ENCODE measurements around the gene ATP5ME. TPM values are rescaled to one million over a fixed set of nuclear protein-coding genes. Genes with fewer than 3 reads are reported as not detected.
"Not testable (repeated sequence)": the region's sequence is repeated elsewhere in the genome, so short reads cannot be mapped to it uniquely, and the experiment has no call there.

The ATP5ME gene
- total and polyA plus RNA-seq, 7 experiments from 2014 or later: 115 to 404 (median 125) TPM

GRCh38 chr4:636628-637159 is 37.4 kb downstream of the ATP5ME start:
- Histone ChIP-seq H3K9me3 (ENCODE audit: control insufficient read depth in 2 of 3, low read length in 3 of 3) (no peaks in the 10 kb centered on the region), H3K4me3 (ENCODE audit: low read length) (no peak overlapping the region), H3K36me3 (ENCODE audit: control insufficient read depth in 2 of 3, insufficient read depth in 3 of 3, low read length in 3 of 3) (no peaks in the 10 kb centered on the region), H3K27me3 (ENCODE audit: control insufficient read depth in 2 of 2, insufficient read depth in 2 of 2, low read length in 2 of 2) (peaks cover 0 to 3% of the 10 kb centered on the region in 2 donors), H3K27ac (ENCODE audit: low read depth, low read length) (no peak overlapping the region), H3K4me1 (ENCODE audit: control insufficient read depth in 2 of 2, insufficient read depth in 2 of 2, low read length in 2 of 2) (no peaks in the 10 kb centered on the region)
- Mint-ChIP-seq H3K27me3 (peaks cover 0 to 22% (median 15%) of the 10 kb centered on the region in 5 donors), H3K27ac (no peak overlapping the region), H3K36me3 (peaks cover 0 to 7% (median 0%) of the 10 kb centered on the region in 5 donors), H3K4me1 (no peaks in the 10 kb centered on the region), H3K4me3 (no peak overlapping the region), H3K9me3 (peaks cover 0 to 18% (median 4%) of the 10 kb centered on the region in 11 donors)
- no peak for DNase-seq
- ChIA-PET CTCF (no interaction called here), POLR2A (no interaction called here)
- intact Hi-C loops (cut with micrococcal nuclease): no loop called here
- ATAC-seq: no peak

- no peak for DNase-seq
- Histone ChIP-seq H3K4me1 (ENCODE audit: control insufficient read depth in 2 of 2, insufficient read depth in 2 of 2, low read length in 2 of 2) (no peaks in the 10 kb centered on the region), H3K27ac (ENCODE audit: low read depth, low read length) (no peak overlapping the region), H3K36me3 (ENCODE audit: control insufficient read depth in 2 of 3, insufficient read depth in 3 of 3, low read length in 3 of 3) (no peaks in the 10 kb centered on the region), H3K4me3 (ENCODE audit: low read length) (no peak overlapping the region), H3K9me3 (ENCODE audit: control insufficient read depth in 2 of 3, low read length in 3 of 3) (no peaks in the 10 kb centered on the region), H3K27me3 (ENCODE audit: control insufficient read depth in 2 of 2, insufficient read depth in 2 of 2, low read length in 2 of 2) (peaks cover 0 to 3% of the 10 kb centered on the region in 2 donors)
- peaks cover 0 to 21% (median 7%) of the 10 kb centered on the region in 11 donors for H3K9me3 Mint-ChIP-seq
- CTCF ChIA-PET: no interaction called here
- H3K27me3 Mint-ChIP-seq: peaks cover 0 to 22% (median 12%) of the 10 kb centered on the region in 5 donors
- peaks cover 0 to 4% (median 0%) of the 10 kb centered on the region in 5 donors for H3K36me3 Mint-ChIP-seq
- peak; percentile 26 for ATAC-seq
- POLR2A ChIA-PET: no interaction called here
- intact Hi-C loops (cut with micrococcal nuclease): no loop called here
- peaks cover 0 to under 1% (median 0%) of the 10 kb centered on the region in 7 donors for H3K4me1 Mint-ChIP-seq
- no peak overlapping the region for H3K27ac Mint-ChIP-seq
- no peak overlapping the region for H3K4me3 Mint-ChIP-seq
These were observed 38.0 kb downstream of the ATP5ME start for GRCh38 chr4:635851-636627.

GRCh38 chr4:635066-635835 is 38.8 kb downstream of the ATP5ME start:
- H3K27ac ChIP-seq (ENCODE audit: low read depth, low read length); intact Hi-C loops (cut with micrococcal nuclease); H3K4me1 ChIP-seq (ENCODE audit: control insufficient read depth in 2 of 2, insufficient read depth in 2 of 2, low read length in 2 of 2); CTCF ChIA-PET; H3K4me3 ChIP-seq (ENCODE audit: low read length); H3K27me3 ChIP-seq (ENCODE audit: control insufficient read depth in 2 of 2, insufficient read depth in 2 of 2, low read length in 2 of 2); DNase-seq; H3K27ac Mint-ChIP-seq; H3K4me1 Mint-ChIP-seq; H3K9me3 ChIP-seq (ENCODE audit: control insufficient read depth in 2 of 3, low read length in 3 of 3); POLR2A ChIA-PET; ATAC-seq; H3K36me3 ChIP-seq (ENCODE audit: control insufficient read depth in 2 of 3, insufficient read depth in 3 of 3, low read length in 3 of 3); H3K36me3 Mint-ChIP-seq; H3K4me3 Mint-ChIP-seq: not testable (repeated sequence)
- H3K27me3 Mint-ChIP-seq: peaks cover 0 to 22% (median 6%) of the 10 kb centered on the region in 5 donors
- H3K9me3 Mint-ChIP-seq: peaks cover 0 to 18% (median 5%) of the 10 kb centered on the region in 11 donors

- no peaks in the 10 kb centered on the region for H3K9me3 ChIP-seq (ENCODE audit: control insufficient read depth in 2 of 3, low read length in 3 of 3)
- H3K27ac ChIP-seq (ENCODE audit: low read depth, low read length): no peak overlapping the region
- H3K36me3 ChIP-seq (ENCODE audit: control insufficient read depth in 2 of 3, insufficient read depth in 3 of 3, low read length in 3 of 3): no peaks in the 10 kb centered on the region
- ATAC-seq (no peak), DNase-seq (no peak)
- Mint-ChIP-seq H3K4me3 (no peak overlapping the region), H3K27ac (no peak overlapping the region), H3K36me3 (peaks cover 0 to 4% (median 0%) of the 10 kb centered on the region in 5 donors), H3K4me1 (peaks cover 0 to 1% (median 0%) of the 10 kb centered on the region in 7 donors), H3K9me3 (peaks cover 0 to 18% (median 5%) of the 10 kb centered on the region in 11 donors), H3K27me3 (peaks cover 0 to 22% (median 6%) of the 10 kb centered on the region in 5 donors)
- no peak overlapping the region for H3K4me3 ChIP-seq (ENCODE audit: low read length)
- peaks cover 0 to 3% of the 10 kb centered on the region in 2 donors for H3K27me3 ChIP-seq (ENCODE audit: control insufficient read depth in 2 of 2, insufficient read depth in 2 of 2, low read length in 2 of 2)
- CTCF ChIA-PET: no interaction called here
- intact Hi-C loops (cut with micrococcal nuclease): no loop called here
- H3K4me1 ChIP-seq (ENCODE audit: control insufficient read depth in 2 of 2, insufficient read depth in 2 of 2, low read length in 2 of 2): no peaks in the 10 kb centered on the region
- POLR2A ChIA-PET: no interaction called here
These were observed 39.5 kb downstream of the ATP5ME start for GRCh38 chr4:634599-634985.

- intact Hi-C loops (cut with micrococcal nuclease): no loop called here
- Mint-ChIP-seq H3K36me3 (peaks cover 0 to 4% (median 0%) of the 10 kb centered on the region in 5 donors), H3K27me3 (peaks cover 0 to 22% (median 6%) of the 10 kb centered on the region in 5 donors), H3K27ac (no peak overlapping the region), H3K9me3 (peaks cover 0 to 18% (median 5%) of the 10 kb centered on the region in 11 donors), H3K4me1 (peaks cover 0 to 1% (median 0%) of the 10 kb centered on the region in 7 donors), H3K4me3 (no peak overlapping the region)
- POLR2A ChIA-PET: no interaction called here
- no peak for DNase-seq
- peak; percentile 5 for ATAC-seq
- no peak overlapping the region for H3K27ac ChIP-seq (ENCODE audit: low read depth, low read length)
- H3K36me3 ChIP-seq (ENCODE audit: control insufficient read depth in 2 of 3, insufficient read depth in 3 of 3, low read length in 3 of 3): no peaks in the 10 kb centered on the region
- no peak overlapping the region for H3K4me3 ChIP-seq (ENCODE audit: low read length)
- H3K9me3 ChIP-seq (ENCODE audit: control insufficient read depth in 2 of 3, low read length in 3 of 3): no peaks in the 10 kb centered on the region
- no peaks in the 10 kb centered on the region for H3K4me1 ChIP-seq (ENCODE audit: control insufficient read depth in 2 of 2, insufficient read depth in 2 of 2, low read length in 2 of 2)
- peaks cover 0 to 3% of the 10 kb centered on the region in 2 donors for H3K27me3 ChIP-seq (ENCODE audit: control insufficient read depth in 2 of 2, insufficient read depth in 2 of 2, low read length in 2 of 2)
- CTCF ChIA-PET: no interaction called here
These were observed 40.0 kb downstream of the ATP5ME start for GRCh38 chr4:633976-634598.

DNA sequence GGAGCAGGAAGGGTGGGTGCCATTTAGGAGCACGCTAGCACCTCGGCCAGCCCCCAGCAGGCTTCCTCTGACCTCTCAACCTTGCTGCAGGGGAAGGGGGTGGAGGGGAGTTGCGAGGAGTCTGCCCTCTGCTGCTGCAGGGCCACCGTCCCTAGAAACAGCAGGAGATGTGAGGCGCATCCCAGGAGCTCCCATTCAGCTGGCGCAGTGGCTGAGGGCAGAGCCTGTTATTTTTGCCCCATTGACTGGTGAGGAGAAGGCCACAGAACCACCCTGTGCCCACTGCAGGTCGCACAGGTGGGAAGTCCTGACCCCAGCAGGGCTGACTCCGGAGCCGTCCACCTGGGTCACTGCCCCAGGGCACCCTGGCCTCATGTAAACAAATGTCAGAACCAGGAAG is 40.7 kb downstream of the ATP5ME start:
- peaks cover 0 to 16% (median 6%) of the 10 kb centered on the region in 5 donors for H3K27me3 Mint-ChIP-seq
- H3K4me1 ChIP-seq (ENCODE audit: control insufficient read depth in 2 of 2, insufficient read depth in 2 of 2, low read length in 2 of 2): no peaks in the 10 kb centered on the region
- peaks cover 0 to 3% of the 10 kb centered on the region in 2 donors for H3K27me3 ChIP-seq (ENCODE audit: control insufficient read depth in 2 of 2, insufficient read depth in 2 of 2, low read length in 2 of 2)
- POLR2A ChIA-PET: no interaction called here
- no peaks in the 10 kb centered on the region for H3K9me3 ChIP-seq (ENCODE audit: control insufficient read depth in 2 of 3, low read length in 3 of 3)
- H3K9me3 Mint-ChIP-seq: peaks cover 0 to 18% (median 5%) of the 10 kb centered on the region in 11 donors
- H3K36me3 ChIP-seq (ENCODE audit: control insufficient read depth in 2 of 3, insufficient read depth in 3 of 3, low read length in 3 of 3): no peaks in the 10 kb centered on the region
- intact Hi-C loops (cut with micrococcal nuclease): no loop called here
- ATAC-seq (no peak), DNase-seq (no peak)
- no peak overlapping the region for H3K27ac Mint-ChIP-seq
- CTCF ChIA-PET: no interaction called here
- no peak overlapping the region for H3K4me3 Mint-ChIP-seq
- H3K4me1 Mint-ChIP-seq: peaks cover 0 to 1% (median 0%) of the 10 kb centered on the region in 7 donors
- H3K27ac ChIP-seq (ENCODE audit: low read depth, low read length): no peak overlapping the region
- no peak overlapping the region for H3K4me3 ChIP-seq (ENCODE audit: low read length)
- peaks cover 0 to 4% (median 0%) of the 10 kb centered on the region in 5 donors for H3K36me3 Mint-ChIP-seq

Measured in naive thymus-derived CD4-positive, alpha-beta T cell (primary cell).